HG03025 (cell line): Measurements from ENCODE around the gene ARHGAP28.
"Not testable (repeated sequence)": the region's sequence is repeated elsewhere in the genome, so short reads cannot be mapped to it uniquely, and the experiment has no call there.

Source experiments
- ATAC-seq: cut with Tn5 transposase; IDR thresholded peaks from one replicate; pipeline ENCODE4 v1.9.1; 2021; ENCODE audit warnings: mild to moderate bottlenecking, moderate library complexity; ENCODE audit not compliant: unreplicated experiment, low FRiP score

ARHGAP28 gene

DNA sequence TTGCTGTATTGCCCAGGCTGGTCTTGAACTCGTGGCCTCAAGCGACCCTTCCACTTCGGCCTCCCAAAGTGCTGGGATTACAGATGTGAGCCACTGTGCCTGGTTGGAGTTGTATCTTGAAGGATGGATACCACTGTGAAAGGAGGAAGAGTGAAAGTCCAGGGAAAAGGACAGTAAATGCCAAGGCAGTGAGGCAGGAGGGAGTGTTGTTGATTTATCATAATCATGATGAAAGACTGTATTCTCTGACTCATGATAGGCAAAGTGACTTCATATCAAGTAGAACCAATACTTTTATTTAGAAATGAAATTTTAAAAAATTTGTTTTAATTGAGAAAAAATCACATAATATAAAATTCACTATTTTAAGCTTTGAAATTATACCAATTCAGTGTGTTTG is 162.3 kb downstream of the ARHGAP28 start:
- ATAC-seq: no peak

GRCh38 chr18:6901286-6901926 is 171.9 kb downstream of the ARHGAP28 start:
- no peak for ATAC-seq

DNA sequence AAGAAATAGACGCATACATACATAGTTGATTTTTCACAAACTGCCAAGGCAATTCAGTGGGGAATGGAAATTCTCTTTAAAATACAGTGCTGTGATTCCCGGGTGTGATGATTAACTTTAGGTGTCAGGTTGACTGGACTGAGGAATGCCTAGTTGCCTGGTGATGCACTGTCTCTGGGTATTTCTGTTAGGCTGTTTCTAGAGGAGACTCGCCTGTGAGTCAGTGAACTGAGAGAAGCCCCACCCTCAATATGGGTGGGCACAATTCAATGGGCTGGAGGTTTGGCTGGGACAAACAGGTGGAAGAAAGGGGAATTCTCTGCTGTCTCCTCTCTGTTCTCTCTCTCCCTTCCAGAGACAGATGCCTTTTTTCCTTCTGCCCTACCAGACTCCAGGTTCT is 187.6 kb downstream of the ARHGAP28 start:
- ATAC-seq: no peak

DNA sequence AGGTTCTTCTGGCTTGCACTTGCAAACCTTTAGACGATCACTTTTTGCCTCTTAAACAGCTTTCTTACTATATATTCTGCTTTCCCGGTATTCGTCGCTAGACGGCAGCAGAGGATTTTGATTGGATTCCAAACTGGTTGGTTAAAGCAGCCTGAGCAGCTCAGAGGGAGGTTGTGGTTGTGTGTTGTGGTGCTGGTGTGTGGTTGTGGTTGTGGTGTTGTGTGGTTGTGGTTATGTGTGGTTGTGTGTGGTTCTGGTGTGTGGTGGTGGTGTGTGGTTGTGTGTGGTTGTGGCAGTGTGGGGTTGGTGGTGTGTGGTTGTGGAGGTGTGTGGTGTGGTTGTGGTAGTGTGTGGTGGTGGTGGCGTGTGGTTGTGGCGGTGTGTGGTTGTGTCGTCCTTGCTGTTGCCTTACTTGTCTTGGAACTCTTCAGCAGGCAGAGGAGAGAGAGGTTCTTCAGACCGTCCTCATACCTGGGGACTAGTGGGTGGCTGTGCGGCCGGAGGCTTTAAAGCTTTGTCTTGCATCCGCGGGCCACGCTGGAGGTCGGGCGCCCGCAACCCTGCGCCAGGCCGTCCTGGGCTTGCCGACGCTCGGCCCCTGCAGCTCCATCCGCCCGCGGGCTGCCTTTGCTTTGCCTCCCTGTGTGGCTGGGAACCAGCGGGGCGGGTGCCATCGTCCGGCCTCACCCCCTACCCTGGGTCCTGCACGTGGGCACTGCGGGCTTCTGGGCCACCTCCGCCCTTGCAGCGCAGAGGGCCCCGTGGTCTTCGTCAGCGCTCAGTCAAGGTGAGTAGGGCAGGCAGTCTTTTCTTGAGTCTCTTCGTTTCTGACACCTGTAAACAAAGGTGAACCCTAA is 190.8 kb downstream of the ARHGAP28 start:
- no peak for ATAC-seq

- ATAC-seq: no peak
Observed at GRCh38 chr18:6921571-6921970, 192.1 kb downstream of the ARHGAP28 start.

DNA sequence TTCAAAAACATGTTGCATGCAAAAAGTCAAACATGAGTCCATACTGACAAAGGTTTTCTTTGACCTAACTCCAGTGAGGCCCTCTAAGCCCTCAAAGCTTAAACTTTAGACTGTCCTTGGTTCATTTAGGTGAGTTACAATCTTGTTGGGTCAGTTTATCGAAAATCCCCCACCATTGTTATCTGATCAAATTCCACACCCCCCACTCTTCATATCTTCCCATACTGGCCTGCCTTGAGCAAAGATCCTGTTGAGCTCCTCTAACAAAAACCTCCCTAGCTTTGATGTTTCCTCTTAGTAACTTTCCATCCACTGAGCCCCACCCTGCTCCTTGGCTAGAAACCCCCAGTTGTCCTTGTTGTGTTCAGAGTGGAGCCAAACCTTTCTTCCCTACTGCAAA is 193.7 kb downstream of the ARHGAP28 start:
- ATAC-seq: no peak

- no peak for ATAC-seq
Observed at GRCh38 chr18:6927153-6927552, 197.6 kb downstream of the ARHGAP28 start.

GRCh38 chr18:6928359-6928758 is 198.8 kb downstream of the ARHGAP28 start:
- ATAC-seq: no peak

GRCh38 chr18:6929370-6930102 is 200.0 kb downstream of the ARHGAP28 start:
- no peak for ATAC-seq

DNA sequence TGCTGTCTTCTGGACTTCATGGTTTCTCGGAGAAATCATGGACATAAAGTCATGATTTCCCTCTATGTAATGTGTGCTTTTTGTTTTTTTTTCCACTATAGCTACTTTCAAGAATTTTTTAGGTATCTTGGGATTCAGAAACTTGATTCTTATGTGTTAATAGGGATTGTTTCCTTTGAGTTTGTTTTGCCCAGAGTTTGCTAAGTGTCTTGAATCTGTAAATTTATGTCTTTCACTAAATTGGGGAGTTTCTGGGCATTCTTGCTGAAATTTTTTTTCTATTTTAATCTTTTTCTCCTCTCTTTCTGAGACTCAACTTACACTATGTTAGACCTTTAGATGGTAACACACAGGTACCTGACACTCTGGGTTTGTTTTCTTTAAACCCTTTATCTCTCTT is 205.3 kb downstream of the ARHGAP28 start:
- no peak for ATAC-seq

DNA sequence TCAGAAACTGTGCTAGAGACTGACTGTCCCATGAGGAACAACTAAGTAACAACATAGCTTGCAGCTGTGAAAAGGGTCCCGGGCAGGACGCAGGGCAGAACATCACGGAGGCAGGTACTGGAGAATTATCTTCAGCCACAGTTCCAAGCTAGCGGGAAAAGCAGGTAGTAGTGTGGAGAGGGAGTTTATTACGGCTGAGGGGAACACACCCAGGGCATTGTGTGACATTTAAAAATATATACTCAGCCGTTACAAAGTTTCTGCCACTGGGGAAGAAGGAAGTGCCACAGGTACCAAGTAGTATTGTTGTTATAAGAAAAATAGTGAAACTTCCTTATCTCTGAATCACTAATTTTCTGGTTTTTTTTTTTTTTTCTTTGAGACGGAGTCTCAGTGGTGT is 208.5 kb downstream of the ARHGAP28 start:
- ATAC-seq: no peak

GRCh38 chr18:6938403-6938802 is 208.9 kb downstream of the ARHGAP28 start:
- ATAC-seq: not testable (repeated sequence)

GRCh38 chr18:6939972-6940371 is 210.5 kb downstream of the ARHGAP28 start:
- ATAC-seq: no peak

GRCh38 chr18:6940451-6940850 is 210.9 kb downstream of the ARHGAP28 start:
- no peak for ATAC-seq

DNA sequence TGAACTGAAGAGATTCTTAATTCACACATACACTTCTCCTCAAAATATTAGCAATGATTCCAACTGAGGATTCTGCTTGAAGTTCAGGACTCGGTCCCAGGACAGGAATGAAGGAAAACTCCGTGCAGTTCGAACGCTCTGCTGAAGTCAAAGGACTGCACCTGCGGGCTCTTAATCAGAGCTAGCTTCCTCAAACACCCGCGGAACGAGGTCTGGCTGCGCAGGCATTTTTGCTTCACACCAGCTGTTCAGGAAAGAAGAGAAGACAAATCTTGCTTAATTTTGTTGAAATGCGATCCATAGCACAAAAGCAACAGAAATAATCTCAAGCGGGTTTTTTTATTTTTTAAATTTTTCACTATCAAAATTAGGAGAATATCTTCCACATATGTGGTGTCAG is 212.5 kb downstream of the ARHGAP28 start:
- no peak for ATAC-seq

- ATAC-seq: no peak
Observed at GRCh38 chr18:6942742-6943141, 213.2 kb downstream of the ARHGAP28 start.

DNA sequence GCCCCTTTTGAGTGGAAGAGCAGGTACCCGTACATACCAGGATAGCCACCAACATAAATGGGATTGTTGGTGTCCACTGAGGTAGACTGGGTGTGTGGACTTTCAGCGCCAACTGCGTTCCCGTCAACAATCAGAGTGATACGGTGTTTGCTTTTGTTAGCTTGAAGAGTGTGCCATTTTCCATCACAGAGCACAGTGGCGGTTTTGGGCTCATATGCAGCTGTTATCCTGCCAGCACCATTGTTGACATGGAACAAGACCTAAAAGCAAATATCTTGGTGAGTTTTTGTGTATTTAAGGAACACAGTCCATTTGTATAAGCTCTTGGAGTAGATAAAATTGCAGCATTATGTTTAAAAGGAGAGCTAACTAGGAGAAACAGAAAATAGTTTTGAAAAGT is 213.6 kb downstream of the ARHGAP28 start:
- no peak for ATAC-seq

DNA sequence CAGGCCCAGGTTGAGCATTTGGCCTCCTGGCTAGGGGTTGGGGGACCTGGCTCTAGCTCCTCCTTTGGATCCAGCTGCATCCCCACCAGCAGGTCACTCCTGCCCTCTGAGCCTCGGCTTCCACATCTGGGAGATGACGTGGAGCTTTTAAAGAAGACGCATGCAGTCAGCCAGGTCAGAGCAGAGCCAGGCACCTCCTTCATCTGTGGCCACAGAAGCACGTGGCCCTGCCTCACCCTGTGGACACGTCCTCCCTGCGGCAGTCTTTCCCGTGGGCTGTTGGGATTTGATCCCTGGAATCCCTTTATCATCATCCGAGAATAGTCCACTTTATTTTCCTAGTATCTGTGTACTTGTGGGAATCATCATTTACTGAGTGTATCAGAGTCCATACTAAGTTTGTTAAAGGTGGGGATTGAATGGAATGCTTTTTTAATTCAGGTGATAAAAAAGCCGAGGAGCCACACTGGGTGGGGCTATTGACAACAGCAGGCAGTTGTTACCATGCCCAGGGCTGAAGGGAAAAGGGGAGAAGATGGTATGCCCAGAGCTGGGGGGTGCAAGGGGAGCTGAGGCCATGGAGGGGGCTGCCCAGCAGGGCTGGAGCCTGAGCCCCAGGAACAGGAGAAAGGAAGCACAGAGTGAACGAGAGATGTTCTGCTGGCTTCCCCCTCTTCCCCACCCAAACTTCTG is 218.0 kb downstream of the ARHGAP28 start:
- no peak for ATAC-seq

DNA sequence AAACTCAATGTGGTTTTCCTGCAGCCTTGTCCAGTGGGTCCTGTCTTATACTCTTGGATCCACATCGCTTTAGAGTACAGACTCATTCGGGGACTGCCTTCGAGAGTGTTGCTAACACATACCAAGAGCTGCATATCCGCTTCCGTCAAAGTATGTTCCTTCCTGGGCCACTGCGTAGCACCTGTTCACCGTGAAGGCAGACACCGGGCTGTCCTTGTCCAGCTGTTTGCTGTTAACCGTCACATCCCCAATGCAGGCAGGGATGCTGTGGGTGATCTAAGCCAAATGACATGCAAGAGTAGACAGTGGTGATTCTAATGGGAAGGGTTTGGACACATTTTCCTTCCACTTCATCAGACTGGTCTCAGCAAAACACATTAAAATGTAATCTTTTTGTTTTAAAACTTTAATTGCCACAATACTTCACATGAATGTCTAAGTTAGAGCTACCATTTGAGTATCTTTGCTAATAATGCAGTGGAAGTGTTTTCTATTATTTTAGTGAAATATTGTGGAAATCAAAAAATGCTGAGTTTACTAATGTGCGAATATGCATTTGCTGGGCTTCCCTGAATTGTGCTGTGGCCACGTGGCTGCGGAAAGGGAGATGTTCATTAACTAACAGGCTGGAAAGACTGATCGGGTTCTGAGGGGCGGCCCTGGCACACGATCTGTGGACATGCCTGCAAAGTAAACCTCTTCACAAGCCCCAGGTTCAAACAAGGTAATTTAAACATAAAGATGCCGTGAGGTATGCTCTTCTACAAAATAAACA is 219.0 kb downstream of the ARHGAP28 start:
- no peak for ATAC-seq
